ENCODE measurements around the gene PCSK5.
"Not testable (repeated sequence)": the region's sequence is repeated elsewhere in the genome, so short reads cannot be mapped to it uniquely, and the experiment has no call there.

The PCSK5 gene

GRCh38 chr9:76321195-76321828, 430.8 kb downstream of the PCSK5 start:
- H3K27ac ChIP-seq = peak overlapping the region; percentile 9
- no peak for DNase-seq (ENCODE audit: low read depth, low spot score)

- no peak for DNase-seq (ENCODE audit: low read depth, low spot score)
- no peak overlapping the region for H3K27ac ChIP-seq
These were observed 432.3 kb downstream of the PCSK5 start for GRCh38 chr9:76322810-76323209.

GRCh38 chr9:76323490-76323889, 433.0 kb downstream of the PCSK5 start:
- DNase-seq (ENCODE audit: low read depth, low spot score) = peak; percentile 70
- H3K27ac ChIP-seq = no peak overlapping the region

GRCh38 chr9:76324030-76324429, 433.6 kb downstream of the PCSK5 start:
- not testable (repeated sequence) for DNase-seq (ENCODE audit: low read depth, low spot score); H3K27ac ChIP-seq

- DNase-seq (ENCODE audit: low read depth, low spot score) = no peak
- no peak overlapping the region for H3K27ac ChIP-seq
These were observed 439.6 kb downstream of the PCSK5 start for GRCh38 chr9:76330034-76330433.

- H3K27ac ChIP-seq = no peak overlapping the region
- no peak for DNase-seq (ENCODE audit: low read depth, low spot score)
These were observed 442.9 kb downstream of the PCSK5 start for GRCh38 chr9:76333388-76333787.

GRCh38 chr9:76333964-76334363, 443.5 kb downstream of the PCSK5 start:
- H3K27ac ChIP-seq = no peak overlapping the region
- DNase-seq (ENCODE audit: low read depth, low spot score) = no peak

- H3K27ac ChIP-seq = no peak overlapping the region
- no peak for DNase-seq (ENCODE audit: low read depth, low spot score)
These were observed 445.6 kb downstream of the PCSK5 start for GRCh38 chr9:76336027-76336426.

- DNase-seq (ENCODE audit: low read depth, low spot score) = no peak
- H3K27ac ChIP-seq = no peak overlapping the region
These were observed 447.9 kb downstream of the PCSK5 start for GRCh38 chr9:76338418-76338817.

GRCh38 chr9:76341616-76342015, 451.1 kb downstream of the PCSK5 start:
- DNase-seq (ENCODE audit: low read depth, low spot score) = no peak

GRCh38 chr9:76342201-76342600, 451.7 kb downstream of the PCSK5 start:
- DNase-seq (ENCODE audit: low read depth, low spot score) = no peak

More at GRCh38 chr9:76341616-76342015, 451.1 kb downstream of the PCSK5 start:
- no peak overlapping the region for H3K27ac ChIP-seq

GRCh38 chr9:76342858-76343257, 452.4 kb downstream of the PCSK5 start:
- DNase-seq (ENCODE audit: low read depth, low spot score) = no peak
- no peak overlapping the region for H3K27ac ChIP-seq

More at GRCh38 chr9:76342201-76342600, 451.7 kb downstream of the PCSK5 start:
- no peak overlapping the region for H3K27ac ChIP-seq

GRCh38 chr9:76349865-76350264, 459.4 kb downstream of the PCSK5 start:
- no peak for DNase-seq (ENCODE audit: low read depth, low spot score)
- no peak overlapping the region for H3K27ac ChIP-seq

GRCh38 chr9:76351006-76351405, 460.5 kb downstream of the PCSK5 start:
- DNase-seq (ENCODE audit: low read depth, low spot score) = no peak
- H3K27ac ChIP-seq = no peak overlapping the region

GRCh38 chr9:76352026-76352620, 461.6 kb downstream of the PCSK5 start:
- no peak for DNase-seq (ENCODE audit: low read depth, low spot score)
- no peak overlapping the region for H3K27ac ChIP-seq

- DNase-seq (ENCODE audit: low read depth, low spot score) = no peak
- no peak overlapping the region for H3K27ac ChIP-seq
These were observed 462.8 kb downstream of the PCSK5 start for GRCh38 chr9:76353280-76353679.

GRCh38 chr9:76354221-76354620, 463.7 kb downstream of the PCSK5 start:
- no peak for DNase-seq (ENCODE audit: low read depth, low spot score)

GRCh38 chr9:76355886-76356285, 465.4 kb downstream of the PCSK5 start:
- H3K27ac ChIP-seq = no peak overlapping the region
- DNase-seq (ENCODE audit: low read depth, low spot score) = no peak

More at GRCh38 chr9:76354221-76354620, 463.7 kb downstream of the PCSK5 start:
- H3K27ac ChIP-seq = no peak overlapping the region

- DNase-seq (ENCODE audit: low read depth, low spot score) = no peak
These were observed 467.1 kb downstream of the PCSK5 start for GRCh38 chr9:76357555-76357954.

GRCh38 chr9:76358628-76359280, 468.3 kb downstream of the PCSK5 start:
- H3K27ac ChIP-seq = no peak overlapping the region
- DNase-seq (ENCODE audit: low read depth, low spot score) = no peak

More at GRCh38 chr9:76357555-76357954, 467.1 kb downstream of the PCSK5 start:
- H3K27ac ChIP-seq = no peak overlapping the region

GRCh38 chr9:76359365-76359764, 468.9 kb downstream of the PCSK5 start:
- no peak for DNase-seq (ENCODE audit: low read depth, low spot score)
- no peak overlapping the region for H3K27ac ChIP-seq
